ENCODE measurements around the gene ZBTB46. TPM values are rescaled to one million over a fixed set of nuclear protein-coding genes. Genes with fewer than 3 reads are reported as not detected.
"Not testable (repeated sequence)": the region's sequence is repeated elsewhere in the genome, so short reads cannot be mapped to it uniquely, and the experiment has no call there.

ZBTB46 gene
- total RNA-seq, 1 donor from 2014 or later = 3.5 TPM

GRCh38 chr20:63815615-63816253 lies 15.3 kb downstream of the ZBTB46 start:
- DNase-seq (ENCODE audit: low read depth) = no peak

GRCh38 chr20:63814891-63815614 lies 16.0 kb downstream of the ZBTB46 start:
- DNase-seq (ENCODE audit: low read depth) = no peak

GRCh38 chr20:63811491-63811875 lies 19.6 kb downstream of the ZBTB46 start:
- no peak for DNase-seq (ENCODE audit: low read depth)

GRCh38 chr20:63810730-63811490 lies 20.2 kb downstream of the ZBTB46 start:
- DNase-seq (ENCODE audit: low read depth) = no peak

DNA sequence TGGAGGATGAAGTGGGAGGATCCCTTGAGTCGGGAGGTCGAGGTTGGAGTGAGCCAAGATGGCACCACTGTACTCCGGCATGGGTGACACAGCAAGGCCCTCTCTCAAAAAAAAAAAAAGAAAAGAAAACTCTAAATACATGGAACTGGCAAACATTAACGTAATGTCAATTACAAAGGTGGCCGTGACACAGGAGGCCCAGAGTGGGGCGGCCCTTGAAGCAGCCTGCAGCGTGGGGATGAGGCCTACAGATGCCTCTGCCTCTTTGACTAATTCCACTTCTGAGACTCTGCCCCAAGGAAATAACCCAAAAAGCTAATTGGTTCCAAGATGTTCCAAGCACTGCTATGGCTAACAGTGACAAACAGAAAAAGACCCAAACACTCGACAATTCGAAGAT lies 21.2 kb downstream of the ZBTB46 start:
- no peak for DNase-seq (ENCODE audit: low read depth)

DNA sequence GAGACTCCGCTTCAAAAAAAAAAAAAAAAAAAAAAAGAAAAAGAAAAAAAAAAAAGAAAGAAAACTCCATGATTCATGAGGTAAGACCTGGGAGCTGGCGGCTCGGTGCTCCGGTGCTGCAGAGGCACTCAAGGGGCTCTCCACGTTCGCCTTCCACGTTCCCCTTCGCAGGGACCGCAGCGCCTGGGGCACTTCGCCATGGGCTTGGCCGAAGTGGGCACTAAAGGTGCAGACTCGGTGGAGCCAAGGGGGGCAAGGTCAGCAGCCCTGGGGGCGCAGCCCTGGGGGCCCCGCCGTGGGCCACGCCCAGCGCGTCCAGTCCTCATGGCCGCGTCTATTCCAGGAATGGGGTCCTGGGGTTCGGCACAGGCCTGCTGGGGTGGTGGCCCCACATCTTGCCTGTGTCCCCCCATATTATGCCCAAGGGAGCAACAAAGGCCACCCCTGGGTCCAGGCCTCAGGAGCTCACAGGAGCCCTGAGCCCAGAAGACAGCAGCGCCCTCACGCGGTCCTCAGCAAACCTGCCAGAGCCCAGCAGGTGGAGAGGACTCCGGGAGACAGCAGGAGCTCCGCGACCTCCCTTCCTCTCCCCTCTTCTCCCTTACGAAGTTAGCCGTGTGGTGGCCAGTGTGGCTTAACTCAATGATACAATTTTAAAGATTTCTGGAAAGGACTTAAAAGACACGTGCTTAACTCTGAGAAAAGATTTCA lies 21.9 kb downstream of the ZBTB46 start:
- no peak for DNase-seq (ENCODE audit: low read depth)

DNA sequence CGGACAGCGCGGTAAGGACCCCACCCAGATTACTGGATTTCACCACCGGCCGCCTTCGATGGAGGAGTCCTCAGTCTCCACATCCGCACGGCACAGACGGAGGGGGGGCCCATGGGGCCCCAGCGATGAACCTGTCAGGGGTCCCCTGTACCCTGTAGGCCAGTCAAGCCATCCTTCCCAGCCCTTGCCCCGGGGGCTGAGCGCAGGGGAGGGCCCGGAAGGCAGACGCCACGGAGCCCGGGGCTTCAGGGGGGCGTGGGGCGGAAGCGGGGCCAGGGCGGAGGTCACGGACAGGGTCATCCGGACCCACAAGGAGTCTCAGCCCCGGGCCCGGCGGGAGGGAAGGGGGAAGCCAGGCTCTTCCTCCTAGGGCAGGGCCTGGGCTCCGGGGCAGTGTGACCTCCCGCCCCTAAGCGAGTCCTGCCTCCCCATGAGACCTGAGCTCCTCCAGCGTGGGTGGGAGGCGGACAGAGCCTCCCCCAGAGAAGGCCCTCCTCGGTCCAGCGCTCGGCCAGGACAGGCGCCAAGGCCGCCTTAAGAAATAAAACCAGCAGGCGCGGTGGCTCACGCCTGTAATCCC lies 22.8 kb downstream of the ZBTB46 start:
- no peak for DNase-seq (ENCODE audit: low read depth)

GRCh38 chr20:63807654-63808053 lies 23.4 kb downstream of the ZBTB46 start:
- no peak for DNase-seq (ENCODE audit: low read depth)

- DNase-seq (ENCODE audit: low read depth) = no peak
Observed at GRCh38 chr20:63804308-63804636, 26.8 kb downstream of the ZBTB46 start.

DNA sequence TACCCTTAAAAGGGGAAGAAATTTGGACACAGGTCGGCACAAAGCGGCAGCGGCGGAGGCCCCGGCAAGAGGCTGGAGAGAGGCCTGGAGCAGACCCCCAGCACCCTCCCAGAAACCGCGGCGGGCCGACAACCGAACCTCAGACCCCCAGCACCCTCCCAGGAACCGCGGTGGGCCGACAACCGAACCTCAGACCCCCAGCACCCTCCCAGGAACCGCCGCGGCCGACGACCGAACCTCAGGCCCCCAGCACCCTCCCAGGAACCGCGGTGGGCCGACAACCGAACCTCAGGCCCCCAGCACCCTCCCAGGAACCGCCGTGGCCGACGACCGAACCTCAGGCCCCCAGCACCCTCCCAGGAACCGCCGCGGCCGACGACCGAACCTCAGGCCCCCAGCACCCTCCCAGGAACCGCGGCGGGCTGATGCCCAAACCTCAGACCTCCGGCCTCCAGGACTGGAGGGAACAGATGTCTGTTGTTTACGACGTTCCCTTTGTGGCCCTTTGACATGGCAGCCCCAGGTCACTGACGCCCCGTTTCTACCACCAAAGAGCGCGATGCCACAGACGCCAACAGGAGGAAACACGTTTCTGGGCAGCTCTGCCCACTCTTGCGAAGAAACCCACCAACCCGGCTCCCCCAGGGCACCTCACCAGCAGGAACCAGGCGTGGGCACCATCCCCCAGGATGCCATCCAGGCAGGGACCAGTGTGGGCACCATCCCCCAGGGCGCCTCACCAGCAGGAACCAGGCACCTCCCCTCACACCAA lies 28.4 kb downstream of the ZBTB46 start:
- DNase-seq (ENCODE audit: low read depth) = no peak

DNA sequence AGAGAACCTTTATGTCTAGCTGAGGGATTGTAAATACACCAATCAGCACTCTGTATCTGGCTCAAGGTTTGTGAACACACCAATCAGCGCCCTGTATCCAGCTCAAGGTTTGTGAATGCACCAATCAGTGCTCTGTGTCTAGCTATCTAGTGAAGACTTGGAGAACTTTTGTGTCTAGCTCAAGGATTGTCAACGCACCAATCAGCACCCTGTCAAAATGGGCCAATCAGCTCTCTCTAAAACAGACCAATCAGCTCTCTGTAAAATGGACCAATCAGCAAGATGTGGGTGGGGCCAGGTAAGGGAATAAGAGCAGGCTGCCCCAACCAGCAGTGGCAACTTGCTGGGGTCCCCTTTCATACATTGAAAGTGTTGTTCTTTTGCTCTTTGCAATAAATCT lies 29.9 kb downstream of the ZBTB46 start:
- DNase-seq (ENCODE audit: low read depth) = not testable (repeated sequence)

- DNase-seq (ENCODE audit: low read depth) = not testable (repeated sequence)
Observed at GRCh38 chr20:63800411-63800810, 30.7 kb downstream of the ZBTB46 start.

- not testable (repeated sequence) for DNase-seq (ENCODE audit: low read depth)
Observed at GRCh38 chr20:63799127-63799526, 31.9 kb downstream of the ZBTB46 start.

- DNase-seq (ENCODE audit: low read depth) = not testable (repeated sequence)
Observed at GRCh38 chr20:63797175-63797574, 33.9 kb downstream of the ZBTB46 start.

- DNase-seq (ENCODE audit: low read depth) = no peak
Observed at GRCh38 chr20:63795178-63795830, 35.8 kb downstream of the ZBTB46 start.

GRCh38 chr20:63794614-63795013 lies 36.5 kb downstream of the ZBTB46 start:
- DNase-seq (ENCODE audit: low read depth) = no peak

DNA sequence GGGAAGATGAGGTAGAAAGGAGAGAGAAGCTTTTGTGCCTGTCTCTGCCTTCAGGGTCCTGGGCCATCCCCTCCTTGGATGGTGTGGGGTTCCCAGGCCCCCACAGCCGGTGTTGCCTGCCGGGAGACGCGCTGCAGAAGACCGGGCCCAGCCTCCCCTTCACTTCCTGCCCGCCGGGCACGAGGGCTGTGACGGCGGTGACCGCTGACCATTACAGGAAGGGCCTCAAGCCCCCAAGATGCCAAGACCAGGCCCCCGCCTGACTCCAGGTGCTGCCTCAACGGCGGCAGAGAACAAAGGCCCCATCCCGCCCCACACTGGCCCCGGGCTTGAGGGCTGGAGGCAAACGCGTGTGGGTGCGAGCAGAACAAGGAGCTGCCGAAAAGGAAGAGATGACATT lies 38.2 kb downstream of the ZBTB46 start:
- DNase-seq (ENCODE audit: low read depth) = no peak

GRCh38 chr20:63791497-63792156 lies 39.4 kb downstream of the ZBTB46 start:
- no peak for DNase-seq (ENCODE audit: low read depth)

DNA sequence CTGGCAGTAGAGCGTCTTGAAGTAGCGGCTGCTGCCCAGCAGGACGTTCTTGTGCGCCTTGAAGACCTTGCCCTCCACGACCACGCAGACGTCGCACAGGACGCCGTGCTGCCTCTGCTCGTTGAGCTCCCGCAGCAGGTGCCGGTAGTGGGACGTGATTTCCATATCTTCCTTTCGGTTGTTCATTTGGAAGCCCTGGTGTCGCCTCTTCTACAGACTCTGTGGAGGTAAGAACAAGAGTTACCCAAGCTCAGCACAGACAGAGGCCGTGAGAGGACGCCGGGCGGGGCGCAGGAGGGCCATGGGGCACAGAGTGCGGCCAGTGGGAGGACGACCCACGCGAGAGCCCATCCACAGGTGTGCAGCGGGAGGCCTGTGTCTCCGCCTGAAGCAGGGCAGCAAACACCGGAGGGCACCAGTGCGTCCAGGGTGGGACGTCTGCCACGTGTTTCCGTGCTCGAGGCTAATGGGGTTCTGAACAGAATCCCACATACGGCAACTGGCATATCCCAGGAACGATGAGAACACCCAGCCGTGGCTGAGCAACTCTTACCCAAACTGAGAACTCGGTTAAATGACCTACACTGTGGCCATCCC lies 40.4 kb downstream of the ZBTB46 start:
- DNase-seq (ENCODE audit: low read depth) = no peak

Data from renal cortical epithelial cell (primary cell).